GM12878 (cell line): ENCODE results near the gene ZNF407. TPM values are rescaled to one million over a fixed set of nuclear protein-coding genes. Genes with fewer than 3 reads are reported as not detected.

Experiments
- ATAC-seq: fragments of 200-7000 bp; cut with Tn5 transposase; 3 replicates; pipeline ENCODE4 v1.9.1; 2020; ENCODE audit warnings: mild to moderate bottlenecking, moderate library complexity
- BruUV-seq: library from RNA; stranded (reverse); fragments of 400-500 nt; replicated peaks from 2 replicates; lab custom pipeline; 2021; lab: Mats Ljungman, UMichigan
- CTCF ChIA-PET: fragments of 300-600 bp; sonication (Branson Sonifier 250); formaldehyde crosslinking; extraction: SDS; loops from one replicate; lab custom pipeline; 2021; ENCODE audit warnings: inconsistent platforms; lab: Yijun Ruan, JAX
- POLR2A ChIA-PET: fragments of 350-600 bp; formaldehyde crosslinking; extraction: SDS; loops from one replicate; lab custom pipeline; 2021; ENCODE audit warnings: inconsistent platforms; lab: Charles Lee
- RAD21 ChIA-PET: fragments of 300-600 bp; sonication (Branson Sonifier 250); formaldehyde crosslinking; loops from one replicate; lab custom pipeline; 2023; ENCODE audit warnings: antibody characterized with exemption; ENCODE audit not compliant: unreplicated experiment; lab: Charles Lee
- SMC1A ChIA-PET: fragments of 300-600 bp; sonication (Branson Sonifier 250); formaldehyde crosslinking; loops from one replicate; lab custom pipeline; 2023; ENCODE audit not compliant: unreplicated experiment, uncharacterized antibody; lab: Charles Lee
- DNase-seq: peaks from one replicate; pipeline ENCODE4 v3.0.0-alpha.2; 2011; ENCODE audit warnings: low read depth, low spot score
- FAIRE-seq: peaks from 3 replicates; lab custom pipeline; 2011; peaks lifted over from hg19 to GRCh38; lab: Jason Lieb, UNC
- H2AFZ ChIP-seq: 2 replicates; pipeline ENCODE4 v1.6.0; 2011; ENCODE audit warnings: low read depth, low read length, control low read depth; ENCODE audit not compliant: control insufficient read depth
- H3K27ac ChIP-seq: 2 replicates; pipeline ENCODE4 v1.5.1; 2011; ENCODE audit warnings: control low read depth; ENCODE audit not compliant: control insufficient read depth, insufficient read depth
- H3K27me3 ChIP-seq, 2 experiments: replicated peaks in 1 of 2; 2 replicates each; pipeline versions ENCODE4 v1.6.0 to v1.6.1; 2011; ENCODE audit warnings: low read length in 1 of 2; ENCODE audit not compliant: control insufficient read depth in 2 of 2, insufficient read depth in 2 of 2
- H3K36me3 ChIP-seq, 2 experiments: 2 replicates each; pipeline ENCODE4 v1.5.1; 2011; ENCODE audit warnings: low read length in 1 of 2; ENCODE audit not compliant: control insufficient read depth in 2 of 2, insufficient read depth in 2 of 2
- H3K4me1 ChIP-seq: 2 replicates; pipeline ENCODE4 v1.6.1; 2011; ENCODE audit warnings: mild to moderate bottlenecking, low read length, moderate library complexity, mixed read lengths; ENCODE audit not compliant: control insufficient read depth, insufficient read depth
- H3K4me2 ChIP-seq: 2 replicates; pipeline ENCODE4 v1.6.0; 2011; ENCODE audit warnings: control low read depth; ENCODE audit not compliant: control insufficient read depth, insufficient read depth
- H3K4me3 ChIP-seq: fragments of 200-600 bp; sonication (generic); 2 replicates; pipeline ENCODE4 v1.5.1; 2016
- H3K79me2 ChIP-seq: 2 replicates; pipeline ENCODE4 v1.6.0; 2011; ENCODE audit warnings: low read length; ENCODE audit not compliant: control insufficient read depth, insufficient read depth
- H3K9ac ChIP-seq: 2 replicates; pipeline ENCODE4 v1.8.0; 2011; ENCODE audit warnings: low read length, control low read depth, mixed read lengths; ENCODE audit not compliant: control insufficient read depth, insufficient read depth
- H3K9me3 ChIP-seq: replicated peaks from 3 replicates; pipeline ENCODE4 v1.5.1; 2011; ENCODE audit warnings: mild to moderate bottlenecking, low read length; ENCODE audit not compliant: control insufficient read depth, insufficient read depth
- H4K20me1 ChIP-seq: 2 replicates; pipeline ENCODE4 v1.6.0; 2011; ENCODE audit not compliant: control insufficient read depth, insufficient read depth
- ASH2L ChIP-seq: fragments of 300-600, 200-600 bp; sonication (generic); IDR thresholded peaks from 2 replicates; pipeline ENCODE4 v1.6.1; 2017; ENCODE audit warnings: low read depth, mild to moderate bottlenecking, borderline replicate concordance
- BCL3 ChIP-seq: IDR thresholded peaks from 2 replicates; pipeline ENCODE4 v1.6.1; 2011; ENCODE audit warnings: borderline replicate concordance, low read depth, mild to moderate bottlenecking, moderate library complexity, low read length; ENCODE audit not compliant: insufficient read depth, poor library complexity, severe bottlenecking
- E2F8 ChIP-seq: fragments of 450-650 bp; IDR thresholded peaks from 2 replicates; pipeline ENCODE4 v1.6.1; 2018; ENCODE audit warnings: mild to moderate bottlenecking, low read depth, moderate library complexity; ENCODE audit not compliant: partially characterized antibody
- EED ChIP-seq: sonication (generic); IDR thresholded peaks from 2 replicates; pipeline ENCODE4 v1.6.1; 2016; ENCODE audit warnings: antibody characterized with exemption, low read depth
- EGR1 ChIP-seq, 2 experiments: IDR thresholded peaks; 1 replicate in 1 of 2; 2 replicates in 1 of 2; pipeline ENCODE4 v1.6.1; 2011 to 2012; ENCODE audit warnings: low read depth in 2 of 2, low read length in 2 of 2, borderline replicate concordance in 1 of 2, mild to moderate bottlenecking in 1 of 2, moderate library complexity in 1 of 2
- ESRRA ChIP-seq: IDR thresholded peaks from 2 replicates; pipeline ENCODE4 v1.6.1; 2012; ENCODE audit warnings: mild to moderate bottlenecking, low read length, improper control_type of control experiment
- ETV6 ChIP-seq, 2 experiments: fragments of 450-650 bp in 1 of 2; IDR thresholded peaks in 1 of 2; conservative IDR thresholded peaks in 1 of 2; 2 replicates each; pipeline ENCODE4 v1.6.1; 2014; ENCODE audit warnings: antibody characterized with exemption in 1 of 2, borderline replicate concordance in 1 of 2, low read depth in 1 of 2, mild to moderate bottlenecking in 1 of 2, moderate library complexity in 1 of 2
- MYB ChIP-seq: fragments of 150-350 bp; IDR thresholded peaks from 2 replicates; pipeline ENCODE4 v1.6.1; 2014; ENCODE audit warnings: mild to moderate bottlenecking, low read depth, low read length, borderline replicate concordance
- PAX5 ChIP-seq: IDR thresholded peaks from 2 replicates; pipeline ENCODE4 v1.6.1; 2011; ENCODE audit warnings: low read depth, low read length, borderline replicate concordance
- RB1 ChIP-seq: fragments of 450-650 bp; formaldehyde crosslinking; IDR thresholded peaks from 2 replicates; pipeline ENCODE4 v1.6.1; 2017; ENCODE audit warnings: mild to moderate bottlenecking, borderline replicate concordance
- SIN3A ChIP-seq: IDR thresholded peaks from 2 replicates; pipeline ENCODE4 v1.6.1; 2012; ENCODE audit warnings: low read depth, low read length, improper control_type of control experiment
- SREBF2 ChIP-seq: IDR thresholded peaks from 2 replicates; pipeline ENCODE4 v1.6.1; 2012; ENCODE audit warnings: mild to moderate bottlenecking, low read length
- WGBS: methylation state at CpG from one replicate; pipeline ENCODE4 v1.1.6; 2016; ENCODE audit warnings: low lambda C conversion rate; ENCODE audit not compliant: insufficient replicate concordance, insufficient coverage; ENCODE audit errors: missing lambda C conversion rate; 5-methylcytosine and 5-hydroxymethylcytosine counted together
- in situ Hi-C: fragments of 300-500 bp; cut with MboI; formaldehyde crosslinking; loops from 9 replicates; pipeline ENCODE4 v1.14.3; 2018; ENCODE audit warnings: mixed read lengths
- intact Hi-C: fragments of 100-400 bp; cut with micrococcal nuclease; formaldehyde crosslinking; loops from one replicate; pipeline ENCODE4 v1.14.2; 2022; ENCODE audit not compliant: unreplicated experiment
- polyA plus RNA-seq, 11 experiments: library from polyadenylated mRNA; depleted of rRNA in 4 of 11; unstranded in 6 of 11; stranded (reverse) in 5 of 11; fragments of >200 nt; fragmentation: Nextera tagmentation in 4 of 11; fragmentation: Illumina TruSeq in 1 of 11; extraction: Ambion mirVana in 4 of 11; extraction: Trizol in 1 of 11; gene quantifications; 1 replicate in 1 of 11; 2 replicates in 10 of 11; pipeline versions ENCODE4 v1.2.1 to v1.2.3, GENCODE V29; 2011 to 2016; ENCODE audit warnings: inconsistent platforms in 2 of 11, missing spikeins in 2 of 11, low read depth in 1 of 11
- total RNA-seq, 4 experiments: library from RNA; depleted of rRNA in 3 of 4; stranded (reverse); fragments of >200 nt in 3 of 4; fragmentation: Illumina TruSeq in 1 of 4; extraction: Trizol in 1 of 4; gene quantifications; 2 replicates each; pipeline versions ENCODE4 v1.2.1 to v1.2.3, GENCODE V29; 2013 to 2021

Gene ZNF407
- total and polyA plus RNA-seq, 10 of the 15 experiments (the other 5 are each of a cell fraction or from before 2014, with no cell fraction given) = 0.69 to 11.6 (median 5.3) TPM

- H3K9ac ChIP-seq = no peak overlapping the region
- TF ChIP-seq EGR1 (IDR thresholded peaks at IDR 0.05; ENCODE audit: borderline replicate concordance in 1 of 2, low read depth in 2 of 2, low read length in 2 of 2) = no peak
- no peak for TF ChIP-seq EED
- TF ChIP-seq SIN3A = no peak
- TF ChIP-seq SREBF2 = no peak
- no peak for TF ChIP-seq PAX5
- no peak for TF ChIP-seq BCL3
- TF ChIP-seq MYB = no peak
- no peak for TF ChIP-seq ETV6 (conservative IDR thresholded peaks at IDR 0.05 in 1 of 2, IDR thresholded peaks at IDR 0.05 in 1 of 2; ENCODE audit: borderline replicate concordance in 1 of 2, low read depth in 1 of 2)
- no peak for TF ChIP-seq E2F8
- no peak for TF ChIP-seq ASH2L
- no peak for TF ChIP-seq ESRRA
- no peak for TF ChIP-seq RB1
- no peak for ATAC-seq
- H3K27me3 ChIP-seq = no peaks in the 10 kb centered on the region
- no peaks in the 10 kb centered on the region for H3K79me2 ChIP-seq
- ChIA-PET RAD21 (interaction anchor here (1.2 to 1.4 kb wide), 2 partner anchors 12 to 43 kb away, joined by 3 to 5 read pairs; no protein-coding TSS in a partner anchor), CTCF (interaction anchor here (0.7 to 2.9 kb wide), 3 partner anchors 9 to 49 kb away, joined by 3 to 15 read pairs (median 4); no protein-coding TSS in a partner anchor), POLR2A (no interaction called here), SMC1A (interaction anchor here (1.6 to 2.4 kb wide), 4 partner anchors 10 to 42 kb away, joined by 3 to 7 read pairs (median 4); no protein-coding TSS in a partner anchor)
- no peak for FAIRE-seq
- no peaks in the 10 kb centered on the region for H3K36me3 ChIP-seq
- no peaks in the 10 kb centered on the region for H3K4me1 ChIP-seq
- in situ Hi-C loops = no loop called here
- no TSS peak for BruUV-seq
- H3K4me3 ChIP-seq = no peak overlapping the region
- no peak overlapping the region for H3K27ac ChIP-seq
- no peak for DNase-seq
- H3K9me3 ChIP-seq = no peaks in the 10 kb centered on the region
- no peak overlapping the region for H3K4me2 ChIP-seq
- no peak overlapping the region for H2AFZ ChIP-seq
- 32% methylated on average over 3 of the region's 3 CpGs for WGBS
- H4K20me1 ChIP-seq = no peaks in the 10 kb centered on the region
- intact Hi-C loops = no loop called here
Observed at GRCh38 chr18:75035928-75036327, 438.3 kb downstream of the ZNF407 start.
